Activated CD4-positive, alpha-beta T cell treated with anti-CD3 and anti-CD28 coated beads, Interleukin-2, Interleukin-6, amounts not matched to agents 100 ng/mL and 50 ng/mL, durations not matched to agents 16 hours and 8 hours (primary cell): Measurements from ENCODE around the gene FOCAD.

ENCODE experiments used
- DNase-seq: peaks from one replicate; pipeline ENCODE4 v3.0.0-alpha.2; 2020

FOCAD gene

GRCh38 chr9:20805766-20806165, 121.7 kb downstream of the FOCAD start:
- no peak for DNase-seq

GRCh38 chr9:20808002-20808401, 123.9 kb downstream of the FOCAD start:
- no peak for DNase-seq

- DNase-seq: no peak
Measured at GRCh38 chr9:20811872-20812271, 127.8 kb downstream of the FOCAD start.

GRCh38 chr9:20815923-20816703, 132.1 kb downstream of the FOCAD start:
- DNase-seq: no peak

GRCh38 chr9:20823051-20823450, 139.0 kb downstream of the FOCAD start:
- no peak for DNase-seq

- no peak for DNase-seq
Measured at GRCh38 chr9:20831028-20831427, 147.0 kb downstream of the FOCAD start.

GRCh38 chr9:20832775-20833174, 148.7 kb downstream of the FOCAD start:
- no peak for DNase-seq

GRCh38 chr9:20835377-20836286, 151.6 kb downstream of the FOCAD start:
- peak; percentile 13 for DNase-seq

GRCh38 chr9:20837166-20837565, 153.1 kb downstream of the FOCAD start:
- DNase-seq: no peak

- DNase-seq: no peak
Measured at GRCh38 chr9:20838218-20838617, 154.2 kb downstream of the FOCAD start.

GRCh38 chr9:20844916-20845315, 160.9 kb downstream of the FOCAD start:
- no peak for DNase-seq

GRCh38 chr9:20848490-20848889, 164.4 kb downstream of the FOCAD start:
- peak; percentile 9 for DNase-seq

GRCh38 chr9:20853866-20854265, 169.8 kb downstream of the FOCAD start:
- DNase-seq: no peak

GRCh38 chr9:20854444-20854843, 170.4 kb downstream of the FOCAD start:
- no peak for DNase-seq

- DNase-seq: no peak
Measured at GRCh38 chr9:20863945-20864344, 179.9 kb downstream of the FOCAD start.

GRCh38 chr9:20865347-20865746, 181.3 kb downstream of the FOCAD start:
- no peak for DNase-seq

- no peak for DNase-seq
Measured at GRCh38 chr9:20870115-20870514, 186.1 kb downstream of the FOCAD start.

GRCh38 chr9:20872340-20872977, 188.4 kb downstream of the FOCAD start:
- DNase-seq: no peak

GRCh38 chr9:20873240-20873865, 189.3 kb downstream of the FOCAD start:
- no peak for DNase-seq

GRCh38 chr9:20880271-20880670, 196.2 kb downstream of the FOCAD start:
- DNase-seq: no peak

GRCh38 chr9:20880675-20881074, 196.6 kb downstream of the FOCAD start:
- no peak for DNase-seq

GRCh38 chr9:20884985-20885593, 201.0 kb downstream of the FOCAD start:
- peak; percentile 56 for DNase-seq
